Activated T-helper 1 cell treated with anti-CD3 and anti-CD28 coated beads, Interleukin-2, amount 50 U/mL, for 16 hours (primary cell): ENCODE measurements around the gene ARRDC2.
A peak's percentile ranks its signal among the peaks of the same experiment; 100 is the strongest.
"Not testable (repeated sequence)": the region's sequence is repeated elsewhere in the genome, so short reads cannot be mapped to it uniquely, and the experiment has no call there.

Experiments used
- DNase-seq, 2 donors: peaks; one replicate each; pipeline ENCODE4 v3.0.0-alpha.2; 2020; ENCODE audit warnings: low read depth in 1 of 2, low spot score in 1 of 2

ARRDC2 gene

GRCh38 chr19:18007917-18008673 is at the start of gene ARRDC2:
TSS of gene ARRDC2 (plus strand) at chr19:18008170. CDS start at chr19:18008311, 141 bp downstream.
- DNase-seq, result peak; percentile 74 to 82

GRCh38 chr19:17963936-17964691 is 43.9 kb upstream of the ARRDC2 start:
- DNase-seq, result no peak

- DNase-seq, result no peak
These were observed 42.4 kb upstream of the ARRDC2 start for GRCh38 chr19:17965370-17966128.

GRCh38 chr19:17966129-17966483 is 41.9 kb upstream of the ARRDC2 start:
- no peak for DNase-seq

- no peak for DNase-seq
These were observed 41.3 kb upstream of the ARRDC2 start, which contains the start of gene KCNN1 for GRCh38 chr19:17966550-17967256. TSS of gene KCNN1 (plus strand) at chr19:17967107. CDS start at chr19:17973889, 6,782 bp downstream.

GRCh38 chr19:17967257-17968051 is 40.5 kb upstream of the ARRDC2 start:
- no peak for DNase-seq

GRCh38 chr19:17968362-17968761 is 39.6 kb upstream of the ARRDC2 start:
- no peak for DNase-seq

- no peak for DNase-seq
These were observed 38.7 kb upstream of the ARRDC2 start for GRCh38 chr19:17969096-17969792.

GRCh38 chr19:17972230-17972629 is 35.7 kb upstream of the ARRDC2 start:
- DNase-seq, result no peak

GRCh38 chr19:17973759-17974158 is 34.2 kb upstream of the ARRDC2 start:
- DNase-seq, result no peak

- no peak for DNase-seq
These were observed 33.4 kb upstream of the ARRDC2 start for GRCh38 chr19:17974551-17974950.

- DNase-seq, result no peak
These were observed 32.9 kb upstream of the ARRDC2 start for GRCh38 chr19:17975032-17975431.

GRCh38 chr19:17977021-17977420 is 30.9 kb upstream of the ARRDC2 start:
- DNase-seq, result no peak

- DNase-seq, result no peak
These were observed 30.5 kb upstream of the ARRDC2 start for GRCh38 chr19:17977488-17977887.

- no peak for DNase-seq
These were observed 26.4 kb upstream of the ARRDC2 start for GRCh38 chr19:17981611-17982010.

- no peak for DNase-seq
These were observed 25.5 kb upstream of the ARRDC2 start for GRCh38 chr19:17982430-17982829.

GRCh38 chr19:17985037-17985818 is 22.7 kb upstream of the ARRDC2 start:
- DNase-seq, result no peak

- DNase-seq, result not testable (repeated sequence)
These were observed 21.4 kb upstream of the ARRDC2 start for GRCh38 chr19:17986569-17986968.

- DNase-seq, result no peak
These were observed 19.8 kb upstream of the ARRDC2 start for GRCh38 chr19:17988161-17988560.
